ENCODE data around the gene ANKRD62.

DNA sequence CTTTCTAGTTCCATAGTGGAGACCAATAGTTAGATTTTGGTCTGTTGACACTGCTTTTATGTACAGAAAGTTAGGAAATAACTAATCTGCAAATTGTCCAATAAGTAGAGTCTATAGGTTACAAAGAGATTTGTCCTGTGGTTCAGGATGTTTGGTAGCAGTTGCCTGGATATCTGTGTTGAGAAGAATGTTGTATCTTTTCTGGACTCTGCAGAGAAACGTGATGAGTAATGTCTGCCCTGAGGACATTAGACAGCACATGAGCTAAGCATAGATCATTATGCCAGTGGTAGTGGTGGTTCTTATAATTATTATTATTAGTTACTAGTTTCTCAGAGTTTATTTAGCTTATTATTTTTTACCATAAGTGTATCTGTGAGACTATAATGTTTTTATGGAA is 65.8 kb downstream of the ANKRD62 start:
- TF ChIP-seq, protein P1, sequence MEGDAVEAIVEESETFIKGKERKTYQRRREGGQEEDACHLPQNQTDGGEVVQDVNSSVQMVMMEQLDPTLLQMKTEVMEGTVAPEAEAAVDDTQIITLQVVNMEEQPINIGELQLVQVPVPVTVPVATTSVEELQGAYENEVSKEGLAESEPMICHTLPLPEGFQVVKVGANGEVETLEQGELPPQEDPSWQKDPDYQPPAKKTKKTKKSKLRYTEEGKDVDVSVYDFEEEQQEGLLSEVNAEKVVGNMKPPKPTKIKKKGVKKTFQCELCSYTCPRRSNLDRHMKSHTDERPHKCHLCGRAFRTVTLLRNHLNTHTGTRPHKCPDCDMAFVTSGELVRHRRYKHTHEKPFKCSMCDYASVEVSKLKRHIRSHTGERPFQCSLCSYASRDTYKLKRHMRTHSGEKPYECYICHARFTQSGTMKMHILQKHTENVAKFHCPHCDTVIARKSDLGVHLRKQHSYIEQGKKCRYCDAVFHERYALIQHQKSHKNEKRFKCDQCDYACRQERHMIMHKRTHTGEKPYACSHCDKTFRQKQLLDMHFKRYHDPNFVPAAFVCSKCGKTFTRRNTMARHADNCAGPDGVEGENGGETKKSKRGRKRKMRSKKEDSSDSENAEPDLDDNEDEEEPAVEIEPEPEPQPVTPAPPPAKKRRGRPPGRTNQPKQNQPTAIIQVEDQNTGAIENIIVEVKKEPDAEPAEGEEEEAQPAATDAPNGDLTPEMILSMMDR (IDR thresholded peaks at IDR 0.05) = no peak
- no peak for TF ChIP-seq POLR2A (IDR thresholded peaks at IDR 0.05)
- no peak for TF ChIP-seq POLR2AphosphoS5 (IDR thresholded peaks at IDR 0.05)

Data from suprapubic skin (tissue), 4 donors.